ENCODE data around the gene RELL2.

Gene RELL2

GRCh38 chr5:141618030-141618803 lies 18.6 kb upstream of the RELL2 start:
- in situ Hi-C loops (cut with HindIII; ENCODE audit: low sequenced_read_pairs): loop anchor here (5.0 kb wide), 1 partner anchor 34 kb away; the partner anchor contains the start of gene FCHSD1

GRCh38 chr5:141618804-141619554 lies 17.8 kb upstream of the RELL2 start, which contains the start of gene DIAPH1:
DIAPH1 (minus strand) TSS chr5:141619000; CDS start chr5:141618914, 86 bp downstream.
- in situ Hi-C loops (cut with HindIII; ENCODE audit: low sequenced_read_pairs): loop anchor here (5.0 kb wide), 1 partner anchor 33 kb away; the partner anchor contains the start of gene FCHSD1

GRCh38 chr5:141623186-141623585 lies 13.6 kb upstream of the RELL2 start:
- in situ Hi-C loops (cut with HindIII; ENCODE audit: low sequenced_read_pairs): no loop called here

GRCh38 chr5:141623611-141624010 lies 13.2 kb upstream of the RELL2 start:
- in situ Hi-C loops (cut with HindIII; ENCODE audit: low sequenced_read_pairs): no loop called here

GRCh38 chr5:141628175-141628788 lies 8.5 kb upstream of the RELL2 start:
- in situ Hi-C loops (cut with HindIII; ENCODE audit: low sequenced_read_pairs): no loop called here

- in situ Hi-C loops (cut with HindIII; ENCODE audit: low sequenced_read_pairs): no loop called here
Observed at GRCh38 chr5:141630570-141631140, 6.1 kb upstream of the RELL2 start.

- in situ Hi-C loops (cut with HindIII; ENCODE audit: low sequenced_read_pairs): no loop called here
Observed at GRCh38 chr5:141632650-141633049, 4.1 kb upstream of the RELL2 start.

- in situ Hi-C loops (cut with HindIII; ENCODE audit: low sequenced_read_pairs): no loop called here
Observed at GRCh38 chr5:141633871-141634561, 2.8 kb upstream of the RELL2 start.

GRCh38 chr5:141634720-141635119 lies 2.1 kb upstream of the RELL2 start:
- in situ Hi-C loops (cut with HindIII; ENCODE audit: low sequenced_read_pairs): no loop called here

GRCh38 chr5:141635646-141636045 lies 1.2 kb upstream of the RELL2 start:
- in situ Hi-C loops (cut with HindIII; ENCODE audit: low sequenced_read_pairs): no loop called here

- in situ Hi-C loops (cut with HindIII; ENCODE audit: low sequenced_read_pairs): no loop called here
Observed at GRCh38 chr5:141636106-141636412, 738 bp upstream of the RELL2 start.

GRCh38 chr5:141637123-141637766 lies 448 bp downstream of the RELL2 start:
- in situ Hi-C loops (cut with HindIII; ENCODE audit: low sequenced_read_pairs): no loop called here

GRCh38 chr5:141637767-141638419 lies 1.1 kb downstream of the RELL2 start:
- in situ Hi-C loops (cut with HindIII; ENCODE audit: low sequenced_read_pairs): no loop called here

GRCh38 chr5:141638771-141639170 lies 2.0 kb downstream of the RELL2 start:
- in situ Hi-C loops (cut with HindIII; ENCODE audit: low sequenced_read_pairs): no loop called here

- in situ Hi-C loops (cut with HindIII; ENCODE audit: low sequenced_read_pairs): no loop called here
Observed at GRCh38 chr5:141639357-141640050, 2.7 kb downstream of the RELL2 start.

- in situ Hi-C loops (cut with HindIII; ENCODE audit: low sequenced_read_pairs): no loop called here
Observed at GRCh38 chr5:141640051-141640415, 3.2 kb downstream of the RELL2 start.

- in situ Hi-C loops (cut with HindIII; ENCODE audit: low sequenced_read_pairs): no loop called here
Observed at GRCh38 chr5:141640698-141641097, 3.9 kb downstream of the RELL2 start.

- in situ Hi-C loops (cut with HindIII; ENCODE audit: low sequenced_read_pairs): no loop called here
Observed at GRCh38 chr5:141641634-141642267, 5.0 kb downstream of the RELL2 start.

- in situ Hi-C loops (cut with HindIII; ENCODE audit: low sequenced_read_pairs): no loop called here
Observed at GRCh38 chr5:141646026-141646425, 9.2 kb downstream of the RELL2 start.

Measured in endothelial cell of hepatic sinusoid (primary cell).